ENCODE results near the gene DLG3.

DNA sequence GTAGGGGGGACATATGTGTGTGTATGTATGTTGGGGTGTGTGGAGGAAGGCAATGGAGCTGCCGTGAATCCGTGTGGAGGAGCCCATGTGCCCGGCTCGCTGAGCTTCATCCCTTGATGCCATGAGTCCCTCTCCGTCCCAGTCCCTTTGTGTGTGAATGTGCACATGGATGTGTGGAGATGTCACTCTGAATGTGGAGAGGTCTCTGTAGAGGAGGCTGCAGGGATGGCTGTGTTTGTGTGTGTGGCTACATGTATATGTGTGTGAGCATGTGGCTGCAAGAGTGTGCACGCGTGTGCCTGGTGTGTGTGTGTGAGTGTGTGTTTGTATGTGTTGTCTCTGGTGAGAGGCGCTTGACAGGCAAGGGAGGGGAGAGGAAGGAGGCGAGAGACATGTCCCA, 1.3 kb downstream of the DLG3 start:
- TF ChIP-seq, protein P1, sequence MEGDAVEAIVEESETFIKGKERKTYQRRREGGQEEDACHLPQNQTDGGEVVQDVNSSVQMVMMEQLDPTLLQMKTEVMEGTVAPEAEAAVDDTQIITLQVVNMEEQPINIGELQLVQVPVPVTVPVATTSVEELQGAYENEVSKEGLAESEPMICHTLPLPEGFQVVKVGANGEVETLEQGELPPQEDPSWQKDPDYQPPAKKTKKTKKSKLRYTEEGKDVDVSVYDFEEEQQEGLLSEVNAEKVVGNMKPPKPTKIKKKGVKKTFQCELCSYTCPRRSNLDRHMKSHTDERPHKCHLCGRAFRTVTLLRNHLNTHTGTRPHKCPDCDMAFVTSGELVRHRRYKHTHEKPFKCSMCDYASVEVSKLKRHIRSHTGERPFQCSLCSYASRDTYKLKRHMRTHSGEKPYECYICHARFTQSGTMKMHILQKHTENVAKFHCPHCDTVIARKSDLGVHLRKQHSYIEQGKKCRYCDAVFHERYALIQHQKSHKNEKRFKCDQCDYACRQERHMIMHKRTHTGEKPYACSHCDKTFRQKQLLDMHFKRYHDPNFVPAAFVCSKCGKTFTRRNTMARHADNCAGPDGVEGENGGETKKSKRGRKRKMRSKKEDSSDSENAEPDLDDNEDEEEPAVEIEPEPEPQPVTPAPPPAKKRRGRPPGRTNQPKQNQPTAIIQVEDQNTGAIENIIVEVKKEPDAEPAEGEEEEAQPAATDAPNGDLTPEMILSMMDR (IDR thresholded peaks at IDR 0.05) = no peak
- TF ChIP-seq ETV6 (CRISPR knock-in tag; IDR thresholded peaks at IDR 0.05) = no peak
- TF ChIP-seq, protein P2, sequence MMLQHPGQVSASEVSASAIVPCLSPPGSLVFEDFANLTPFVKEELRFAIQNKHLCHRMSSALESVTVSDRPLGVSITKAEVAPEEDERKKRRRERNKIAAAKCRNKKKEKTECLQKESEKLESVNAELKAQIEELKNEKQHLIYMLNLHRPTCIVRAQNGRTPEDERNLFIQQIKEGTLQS (CRISPR knock-in tag; conservative IDR thresholded peaks at IDR 0.05) = no peak
- TF ChIP-seq, protein P3, sequence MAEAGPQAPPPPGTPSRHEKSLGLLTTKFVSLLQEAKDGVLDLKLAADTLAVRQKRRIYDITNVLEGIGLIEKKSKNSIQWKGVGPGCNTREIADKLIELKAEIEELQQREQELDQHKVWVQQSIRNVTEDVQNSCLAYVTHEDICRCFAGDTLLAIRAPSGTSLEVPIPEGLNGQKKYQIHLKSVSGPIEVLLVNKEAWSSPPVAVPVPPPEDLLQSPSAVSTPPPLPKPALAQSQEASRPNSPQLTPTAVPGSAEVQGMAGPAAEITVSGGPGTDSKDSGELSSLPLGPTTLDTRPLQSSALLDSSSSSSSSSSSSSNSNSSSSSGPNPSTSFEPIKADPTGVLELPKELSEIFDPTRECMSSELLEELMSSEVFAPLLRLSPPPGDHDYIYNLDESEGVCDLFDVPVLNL (CRISPR knock-in tag; IDR thresholded peaks at IDR 0.05; ENCODE audit: borderline replicate concordance, low read depth) = no peak
- TF ChIP-seq, protein P4, sequence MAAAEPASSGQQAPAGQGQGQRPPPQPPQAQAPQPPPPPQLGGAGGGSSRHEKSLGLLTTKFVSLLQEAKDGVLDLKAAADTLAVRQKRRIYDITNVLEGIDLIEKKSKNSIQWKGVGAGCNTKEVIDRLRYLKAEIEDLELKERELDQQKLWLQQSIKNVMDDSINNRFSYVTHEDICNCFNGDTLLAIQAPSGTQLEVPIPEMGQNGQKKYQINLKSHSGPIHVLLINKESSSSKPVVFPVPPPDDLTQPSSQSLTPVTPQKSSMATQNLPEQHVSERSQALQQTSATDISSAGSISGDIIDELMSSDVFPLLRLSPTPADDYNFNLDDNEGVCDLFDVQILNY (CRISPR knock-in tag; IDR thresholded peaks at IDR 0.05) = no peak

All from WTC11 (cell line).